Measurements from ENCODE around the gene TMEM131L.

DNA sequence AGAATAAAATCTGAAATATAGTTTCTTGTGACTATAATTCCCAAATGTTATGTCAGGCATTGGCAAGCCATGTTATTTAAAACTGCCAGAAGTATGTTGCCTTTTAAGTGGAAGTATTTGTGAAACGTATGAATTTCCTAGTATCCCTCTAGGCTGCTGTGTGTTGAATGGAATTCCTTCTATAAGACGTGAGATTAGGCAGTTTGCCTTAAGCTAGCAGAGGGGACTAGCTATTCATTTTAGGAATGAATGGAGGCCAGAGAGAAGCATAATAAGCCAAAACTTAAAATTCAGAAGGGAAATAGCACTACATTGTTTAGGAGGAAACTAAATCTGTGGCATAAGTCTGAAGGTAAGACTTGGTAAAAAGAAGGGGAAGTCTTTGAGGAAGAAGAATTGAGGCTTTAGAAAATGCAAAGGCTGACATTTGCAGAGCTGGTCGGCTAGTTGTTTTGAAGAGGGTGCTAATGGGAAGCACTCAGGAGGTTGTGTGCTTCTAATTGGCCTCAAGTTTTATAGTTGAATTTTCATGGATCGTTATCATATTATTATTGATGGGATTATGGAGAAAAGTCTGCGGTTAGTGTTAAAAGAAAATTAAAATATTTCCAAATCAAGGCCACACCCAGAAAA is 57.1 kb downstream of the TMEM131L start:
- no peak for TF ChIP-seq TAF1 (IDR thresholded peaks at IDR 0.05; ENCODE audit: borderline replicate concordance, low read depth, low read length)
- no peak for TF ChIP-seq POLR2A (IDR thresholded peaks at IDR 0.05; ENCODE audit: low read depth, low read length)
- TF ChIP-seq POLR2AphosphoS5 (IDR thresholded peaks at IDR 0.05; ENCODE audit: low read depth, low read length), result no peak

Data from GM12892 (cell line).